GM18858 (cell line): Measurements from ENCODE around the gene DIRAS2.

ENCODE experiments used
- ATAC-seq: cut with Tn5 transposase; IDR thresholded peaks from one replicate; pipeline ENCODE4 v1.9.1; 2021; ENCODE audit not compliant: unreplicated experiment

Gene DIRAS2

DNA sequence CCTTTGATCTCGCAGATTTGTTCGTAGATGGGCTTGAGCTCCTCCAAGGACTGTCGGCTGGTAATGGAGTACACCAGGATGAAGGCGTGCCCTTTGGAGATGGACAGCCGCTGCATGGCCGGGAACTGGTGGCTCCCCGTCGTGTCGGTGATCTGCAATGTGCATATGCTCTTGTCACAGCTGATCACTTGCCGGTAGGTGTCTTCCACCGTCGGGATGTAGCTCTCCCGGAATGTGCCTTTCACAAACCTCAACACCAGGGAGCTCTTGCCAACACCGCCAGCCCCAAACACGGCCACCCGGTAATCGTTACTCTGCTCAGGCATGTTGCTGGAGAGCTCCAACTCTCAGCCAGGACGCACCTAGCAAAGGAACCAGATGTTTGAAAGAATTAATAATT lies 29.1 kb downstream of the DIRAS2 start:
- ATAC-seq: no peak

GRCh38 chr9:90612957-90613356 lies 29.7 kb downstream of the DIRAS2 start:
- ATAC-seq: no peak

DNA sequence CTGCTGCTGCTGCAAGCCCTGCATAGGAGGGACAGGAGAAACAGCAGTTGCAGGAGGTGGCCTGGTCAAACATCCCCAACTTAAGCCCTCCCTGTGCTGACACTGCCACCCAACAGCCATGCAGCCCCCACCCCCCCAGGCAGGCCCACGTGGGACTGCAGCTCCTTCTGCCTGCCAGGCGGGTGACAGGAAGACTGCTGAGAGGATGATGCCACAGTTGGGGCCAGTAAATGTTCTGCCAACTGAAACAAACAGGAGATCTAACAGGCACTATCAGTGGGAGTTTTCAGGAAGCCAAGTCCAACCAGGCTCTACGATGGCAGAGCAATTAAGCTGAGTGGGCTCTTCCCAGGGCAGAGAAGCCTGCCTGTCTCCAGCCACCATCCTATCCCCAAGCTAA lies 31.1 kb downstream of the DIRAS2 start:
- ATAC-seq: no peak

- no peak for ATAC-seq
Measured at GRCh38 chr9:90611121-90611520, 31.5 kb downstream of the DIRAS2 start.

- no peak for ATAC-seq
Measured at GRCh38 chr9:90607701-90608516, 34.7 kb downstream of the DIRAS2 start.

DNA sequence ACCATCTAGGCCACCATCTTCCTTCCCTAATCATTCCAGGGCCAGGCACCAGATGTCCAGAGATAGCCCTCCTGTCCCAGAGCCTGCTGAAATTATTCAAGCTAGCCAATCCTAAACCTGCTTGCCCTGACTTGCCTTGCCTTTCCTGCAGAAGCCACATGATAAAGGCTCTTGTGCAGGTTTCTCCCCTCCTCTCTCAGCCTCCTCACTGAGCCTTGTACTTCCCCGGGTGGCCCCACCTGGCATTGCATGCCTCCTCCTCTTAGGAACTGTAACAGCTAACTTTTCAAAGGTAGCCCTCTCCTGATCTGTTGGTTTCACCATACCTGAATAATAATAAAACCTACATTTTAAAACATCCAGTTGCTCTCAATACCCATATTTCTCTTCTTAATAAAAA lies 42.6 kb downstream of the DIRAS2 start:
- no peak for ATAC-seq

GRCh38 chr9:90598191-90598590 lies 44.4 kb downstream of the DIRAS2 start:
- ATAC-seq: no peak

GRCh38 chr9:90593646-90594045 lies 49.0 kb downstream of the DIRAS2 start:
- ATAC-seq: no peak

- no peak for ATAC-seq
Measured at GRCh38 chr9:90580576-90580975, 62.0 kb downstream of the DIRAS2 start.

DNA sequence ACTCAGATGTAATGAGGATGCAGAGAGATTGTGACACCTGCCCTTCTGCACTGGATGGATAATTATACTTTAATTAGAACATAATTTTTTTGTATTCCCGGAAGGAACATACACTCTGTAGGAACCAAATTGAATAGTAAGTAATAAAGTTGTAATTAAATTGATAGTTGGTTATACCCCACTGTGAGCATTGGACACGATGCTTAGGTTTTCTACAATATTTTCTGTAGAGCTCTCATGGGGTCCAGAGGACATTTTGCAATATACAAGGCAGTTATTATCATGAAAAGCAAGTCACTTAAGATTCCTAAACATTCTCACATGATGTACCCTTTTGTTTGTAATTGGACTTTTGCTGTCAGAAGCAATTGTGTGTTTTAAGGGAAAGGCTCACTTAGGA lies 63.4 kb downstream of the DIRAS2 start:
- ATAC-seq: no peak

DNA sequence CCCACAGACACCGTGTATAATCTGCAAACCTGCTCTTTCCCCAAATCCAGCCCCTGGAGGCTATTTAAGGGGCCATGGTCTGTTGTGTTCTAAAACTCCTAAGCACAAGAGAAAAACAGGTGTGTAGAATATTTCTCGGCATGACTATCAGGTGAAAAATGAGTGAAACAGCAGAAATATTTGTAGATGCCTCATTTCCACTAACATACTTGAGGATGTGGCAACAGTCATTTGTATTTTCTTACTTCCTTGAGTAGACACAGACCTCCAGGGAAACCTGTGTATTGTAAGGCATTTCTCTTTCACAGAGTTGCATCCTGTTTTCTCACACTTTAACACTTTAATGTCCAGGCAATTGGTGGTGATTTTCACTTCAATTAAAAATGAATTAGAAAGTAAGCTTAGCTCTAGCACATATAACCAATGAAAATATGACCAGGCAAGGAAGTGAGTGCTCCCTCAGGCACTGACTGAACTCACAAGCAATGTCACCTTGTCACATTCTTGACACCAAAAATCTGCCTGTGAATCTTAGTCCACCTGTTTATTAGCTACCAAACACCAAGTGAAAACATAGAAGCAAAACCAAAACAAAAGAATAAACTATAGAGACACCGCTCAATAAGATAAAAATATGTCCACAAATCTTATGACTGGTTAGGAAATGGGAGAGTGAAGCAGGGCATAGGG lies 64.4 kb downstream of the DIRAS2 start:
- no peak for ATAC-seq

DNA sequence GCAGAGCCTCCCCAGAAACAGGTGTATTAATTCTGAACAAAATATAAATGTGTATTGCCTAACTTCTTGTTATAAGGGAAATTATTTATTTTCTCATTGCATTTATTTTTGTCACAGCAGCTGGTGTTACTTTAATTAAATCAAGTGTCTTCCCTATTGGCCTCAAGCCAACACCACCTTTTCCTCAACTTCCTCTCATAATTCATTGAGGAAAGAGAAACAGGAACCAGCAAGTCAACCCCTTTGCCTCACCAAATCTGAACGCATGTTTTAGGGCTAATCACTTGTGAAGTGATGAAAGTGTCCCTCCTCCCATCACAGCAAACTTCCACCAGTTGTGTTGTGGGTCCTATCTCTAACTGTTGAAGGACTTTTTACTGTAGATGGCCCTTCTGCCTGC lies 73.1 kb downstream of the DIRAS2 start:
- no peak for ATAC-seq

DNA sequence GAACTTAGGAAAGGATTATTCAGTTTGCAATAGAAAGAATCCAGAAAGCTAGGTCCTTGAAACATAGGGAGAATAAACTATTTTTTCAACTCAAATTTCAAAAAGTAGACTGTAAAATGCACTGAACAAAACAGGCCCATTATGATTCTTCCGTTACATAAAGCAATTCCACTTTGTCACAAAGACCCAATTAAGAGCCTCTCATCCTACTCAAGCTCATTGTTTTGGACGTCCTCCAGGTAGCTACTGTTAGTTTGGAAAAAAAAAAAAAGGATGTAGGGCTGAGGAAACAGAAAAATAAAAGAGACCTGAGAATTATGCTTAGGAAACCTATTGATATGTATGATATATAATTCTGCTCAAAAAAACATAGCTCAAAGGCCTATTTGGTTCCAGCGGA lies 74.0 kb downstream of the DIRAS2 start:
- no peak for ATAC-seq

GRCh38 chr9:90562229-90562628 lies 80.4 kb downstream of the DIRAS2 start:
- ATAC-seq: no peak
